H1 (cell line): ENCODE data around the gene ZNF771. TPM values are rescaled to one million over a fixed set of nuclear protein-coding genes. Genes with fewer than 3 reads are reported as not detected.
A peak's percentile ranks its signal among the peaks of the same experiment; 100 is the strongest.

Source experiments
- ATF2 ChIP-seq: IDR thresholded peaks from 2 replicates; pipeline ENCODE4 v1.6.1; 2012; ENCODE audit warnings: low read length, inconsistent platforms
- BACH1 ChIP-seq: IDR thresholded peaks from 2 replicates; pipeline ENCODE4 v1.6.1; 2012; ENCODE audit warnings: low read length, improper control_type of control experiment
- CBX5 ChIP-seq: fragments of 300-800, 300-1000 bp; sonication (generic); IDR thresholded peaks from 2 replicates; pipeline ENCODE4 v1.7.1; 2016; ENCODE audit warnings: antibody characterized with exemption, low read length, low read depth
- CHD1 ChIP-seq: IDR thresholded peaks from 2 replicates; pipeline ENCODE4 v1.6.1; 2012; ENCODE audit warnings: low read depth, low read length, improper control_type of control experiment
- CTBP2 ChIP-seq: IDR thresholded peaks from 2 replicates; pipeline ENCODE4 v1.7.0; 2011; ENCODE audit warnings: borderline replicate concordance, mild to moderate bottlenecking, moderate library complexity, mixed read lengths, low read length; ENCODE audit not compliant: insufficient read depth, insufficient read length
- HDAC6 ChIP-seq: IDR thresholded peaks from one replicate; pipeline ENCODE4 v1.7.1; 2012; ENCODE audit warnings: low read depth, mild to moderate bottlenecking, inconsistent platforms, low read length, moderate library complexity
- JUN ChIP-seq: IDR thresholded peaks from 2 replicates; pipeline ENCODE4 v1.6.1; 2011; ENCODE audit warnings: low read depth, mild to moderate bottlenecking, improper control_type of control experiment, low read length
- JUND ChIP-seq: IDR thresholded peaks from 2 replicates; pipeline ENCODE4 v1.6.1; 2011; ENCODE audit warnings: mild to moderate bottlenecking, improper control_type of control experiment, low read length
- NRF1 ChIP-seq: IDR thresholded peaks from 2 replicates; pipeline ENCODE4 v1.6.1; 2011; ENCODE audit warnings: mild to moderate bottlenecking, low read depth, low read length, improper control_type of control experiment
- RXRA ChIP-seq: IDR thresholded peaks from 2 replicates; pipeline ENCODE4 v1.6.1; 2011; ENCODE audit warnings: low read depth, mild to moderate bottlenecking, low read length, moderate library complexity; ENCODE audit not compliant: insufficient read depth
- SIRT6 ChIP-seq: IDR thresholded peaks from one replicate; pipeline ENCODE4 v1.7.1; 2012; ENCODE audit warnings: low read length, inconsistent platforms
- TAF1 ChIP-seq: IDR thresholded peaks from 2 replicates; pipeline ENCODE4 v1.6.1; 2011; ENCODE audit warnings: mild to moderate bottlenecking, low read depth, low read length
- TBP ChIP-seq: IDR thresholded peaks from 2 replicates; pipeline ENCODE4 v1.6.1; 2011; ENCODE audit warnings: low read depth, low read length, improper control_type of control experiment
- polyA plus RNA-seq, 7 experiments: library from polyadenylated mRNA; depleted of rRNA in 3 of 7; stranded (reverse) in 5 of 7; unstranded in 2 of 7; fragments of >200 nt in 5 of 7; fragments of 200-250 nt in 2 of 7; gene quantifications; 1 replicate in 5 of 7; 2 replicates in 1 of 7; 4 replicates in 1 of 7; pipeline versions ENCODE4 v1.2.1 to v1.2.3, GENCODE V29; 2011 to 2013; ENCODE audit warnings: missing spikeins in 2 of 7, mixed read lengths in 2 of 7
- total RNA-seq: library from RNA; stranded (reverse); fragmentation: NEBNext Ultra II Directional; extraction: Animal tissue kit (Norgen Biotek cat#: 25700); gene quantifications from 2 replicates; pipeline ENCODE4 v1.2.1, GENCODE V29; 2021
- TF ChIP-seq, protein P1 (sequence below): IDR thresholded peaks from 2 replicates; pipeline ENCODE4 v1.6.1; 2011; ENCODE audit warnings: low read length, improper control_type of control experiment

Gene ZNF771
- total and polyA plus RNA-seq, 2 of the 8 experiments (the other 6 are each of a cell fraction or from before 2014, with no cell fraction given), result 10.6 to 15.7 TPM

GRCh38 chr16:30394592-30395154 lies 12.7 kb upstream of the ZNF771 start (continued):
- no peak for TF ChIP-seq ATF2
- TF ChIP-seq JUN, result no peak
- no peak for TF ChIP-seq CHD1
- TF ChIP-seq, protein P1, sequence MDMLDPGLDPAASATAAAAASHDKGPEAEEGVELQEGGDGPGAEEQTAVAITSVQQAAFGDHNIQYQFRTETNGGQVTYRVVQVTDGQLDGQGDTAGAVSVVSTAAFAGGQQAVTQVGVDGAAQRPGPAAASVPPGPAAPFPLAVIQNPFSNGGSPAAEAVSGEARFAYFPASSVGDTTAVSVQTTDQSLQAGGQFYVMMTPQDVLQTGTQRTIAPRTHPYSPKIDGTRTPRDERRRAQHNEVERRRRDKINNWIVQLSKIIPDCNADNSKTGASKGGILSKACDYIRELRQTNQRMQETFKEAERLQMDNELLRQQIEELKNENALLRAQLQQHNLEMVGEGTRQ, result no peak
- no peak for TF ChIP-seq JUND
- no peak for TF ChIP-seq HDAC6
- TF ChIP-seq BACH1, result no peak
- TF ChIP-seq CBX5, result no peak
- no peak for TF ChIP-seq NRF1
- no peak for TF ChIP-seq TBP
- TF ChIP-seq TAF1, result 0 out of 2 replicates have a peak, but pooled peaks have one; percentile 29
- TF ChIP-seq CTBP2, result no peak
- TF ChIP-seq SIRT6, result no peak
- no peak for TF ChIP-seq RXRA
